ENCODE data around the gene TYK2. TPM values are rescaled to one million over a fixed set of nuclear protein-coding genes. Genes with fewer than 3 reads are reported as not detected.
A peak's percentile ranks its signal among the peaks of the same experiment; 100 is the strongest.

The TYK2 gene
- total and polyA plus RNA-seq, 2 of the 13 experiments (the other 11 are each of a cell fraction or from before 2014, with no cell fraction given), result 38.8 to 60.1 TPM

DNA sequence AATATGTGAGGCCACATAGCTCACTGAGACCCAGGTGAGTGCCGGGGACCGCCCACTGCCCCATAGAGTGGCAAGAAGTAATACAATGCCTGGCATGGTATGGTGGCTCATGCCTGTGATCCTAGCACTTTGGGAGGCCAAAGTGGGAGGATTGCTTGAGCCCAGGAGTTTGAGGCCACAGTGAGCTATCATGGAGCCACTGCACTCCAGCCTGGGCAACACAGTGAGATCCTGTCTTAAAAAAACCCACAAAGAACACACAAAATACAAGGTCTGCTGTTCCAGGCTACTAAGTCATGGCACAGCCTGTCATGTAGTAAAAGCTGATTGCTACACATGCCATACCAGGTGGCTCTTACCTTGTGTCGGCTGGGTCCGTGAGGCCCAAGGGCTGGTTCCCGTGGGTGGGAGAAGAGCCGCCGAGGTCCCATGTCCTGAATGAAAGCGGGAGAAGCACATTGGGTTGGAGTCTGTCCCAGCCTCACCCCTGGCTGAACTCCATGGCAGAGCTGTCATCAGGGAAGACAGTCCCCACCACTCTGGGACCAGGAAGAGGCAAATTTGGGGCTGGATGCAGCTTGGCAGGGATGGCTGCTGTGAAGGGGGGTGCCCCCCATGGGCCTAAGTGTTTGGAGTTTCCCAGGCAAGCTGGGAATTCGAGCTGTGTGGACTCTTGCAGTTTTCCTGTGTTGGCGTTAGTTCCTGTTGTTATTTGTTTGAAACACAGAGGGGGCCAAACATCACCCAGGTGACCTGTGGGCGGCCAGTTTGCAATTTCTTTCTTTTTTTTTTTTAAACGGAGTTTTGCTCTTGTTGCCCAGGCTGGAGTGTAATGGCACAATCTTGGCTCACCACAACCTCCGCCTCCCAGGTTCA lies 61.3 kb downstream of the TYK2 start (continued):
- TF ChIP-seq, protein P1, sequence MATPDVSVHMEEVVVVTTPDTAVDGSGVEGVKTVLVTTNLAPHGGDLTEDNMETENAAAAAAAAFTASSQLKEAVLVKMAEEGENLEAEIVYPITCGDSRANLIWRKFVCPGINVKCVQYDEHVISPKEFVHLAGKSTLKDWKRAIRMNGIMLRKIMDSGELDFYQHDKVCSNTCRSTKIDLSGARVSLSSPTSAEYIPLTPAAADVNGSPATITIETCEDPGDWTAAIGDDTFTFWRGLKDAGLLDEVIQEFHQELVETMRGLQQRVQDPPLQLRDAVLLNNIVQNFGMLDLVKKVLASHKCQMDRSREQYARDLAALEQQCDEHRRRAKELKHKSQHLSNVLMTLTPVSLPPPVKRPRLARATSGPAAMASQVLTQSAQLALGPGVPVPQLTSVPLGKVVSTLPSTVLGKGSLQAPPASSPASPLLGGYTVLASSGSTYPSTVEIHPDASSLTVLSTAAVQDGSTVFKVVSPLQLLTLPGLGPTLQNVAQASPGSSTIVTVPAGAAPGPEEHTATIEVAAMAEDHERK (CRISPR knock-in tag; IDR thresholded peaks at IDR 0.05; ENCODE audit: low read depth), result no peak
- TF ChIP-seq HCFC1 (IDR thresholded peaks at IDR 0.05; ENCODE audit: low read depth, low read length) (no peak), EP300 (IDR thresholded peaks at IDR 0.05; ENCODE audit: low read depth in 2 of 2, low read length in 2 of 2) (no peak), EP300 (CRISPR knock-in tag; IDR thresholded peaks at IDR 0.05; ENCODE audit: borderline replicate concordance) (no peak), MIER2 (CRISPR knock-in tag; IDR thresholded peaks at IDR 0.05) (no peak), ZNF782 (CRISPR knock-in tag; IDR thresholded peaks at IDR 0.05; ENCODE audit: borderline replicate concordance) (no peak)
- TF ChIP-seq, protein P2, sequence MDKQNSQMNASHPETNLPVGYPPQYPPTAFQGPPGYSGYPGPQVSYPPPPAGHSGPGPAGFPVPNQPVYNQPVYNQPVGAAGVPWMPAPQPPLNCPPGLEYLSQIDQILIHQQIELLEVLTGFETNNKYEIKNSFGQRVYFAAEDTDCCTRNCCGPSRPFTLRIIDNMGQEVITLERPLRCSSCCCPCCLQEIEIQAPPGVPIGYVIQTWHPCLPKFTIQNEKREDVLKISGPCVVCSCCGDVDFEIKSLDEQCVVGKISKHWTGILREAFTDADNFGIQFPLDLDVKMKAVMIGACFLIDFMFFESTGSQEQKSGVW (CRISPR knock-in tag; IDR thresholded peaks at IDR 0.05; ENCODE audit: borderline replicate concordance), result no peak

DNA sequence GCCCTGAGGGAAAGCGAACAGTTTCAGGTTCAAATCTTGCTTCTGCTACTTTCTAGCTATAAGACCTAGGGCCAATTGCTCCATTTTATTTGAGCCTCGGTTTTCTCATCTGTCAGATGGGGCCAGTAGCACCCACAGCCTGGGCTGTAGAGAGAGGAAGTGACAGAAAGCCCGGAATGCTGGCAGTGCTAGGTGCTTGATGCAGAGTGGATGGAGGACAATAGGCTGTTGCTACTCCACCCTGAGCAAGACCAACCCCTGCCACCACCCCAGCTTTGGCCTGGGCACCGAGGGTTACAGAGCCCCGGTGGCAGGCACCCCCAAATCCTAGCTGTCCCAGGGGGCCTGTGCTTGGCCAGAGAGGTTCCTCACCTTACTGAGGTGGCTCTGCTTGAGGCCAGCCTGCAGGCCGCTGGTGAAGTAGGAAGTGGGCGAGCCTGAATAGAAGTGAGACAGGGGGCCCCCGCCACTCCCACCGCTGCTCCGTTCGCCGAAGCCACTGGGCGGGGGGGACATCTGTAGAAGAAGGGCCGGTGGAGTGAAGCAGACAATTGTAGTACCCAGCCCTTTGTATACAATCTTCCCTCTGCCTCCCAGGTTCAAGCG lies 62.4 kb downstream of the TYK2 start:
- DNase-seq (ENCODE audit: low spot score), result no peak
- H3K36me3 ChIP-seq (replicated peaks in 1 of 2; ENCODE audit: control insufficient read depth in 1 of 2, insufficient read depth in 2 of 2, low read length in 2 of 2), result peaks cover 24 to 50% of the 10 kb centered on the region in 2 experiments
- WGBS (ENCODE audit: low lambda C conversion rate), result 96% methylated on average over 14 of the region's 15 CpGs
- no peak overlapping the region for H3K27ac ChIP-seq (ENCODE audit: extremely low read length, insufficient read depth, low read length)
- FAIRE-seq, result no peak
- ChIA-PET CTCF (ENCODE audit: low intra/inter-chr PET ratio, low total read pairs) (no interaction called here), POLR2A (interaction anchor here (1.3 to 5.1 kb wide), 2 partner anchors 14 to 16 kb away, joined by 4 to 24 read pairs; partner anchors contain the start of gene RAVER1)
- BruUV-seq (replicated peaks), result no TSS peak
- no peak overlapping the region for H3K9ac ChIP-seq (ENCODE audit: insufficient read depth, low read depth, low read length)
- no peak overlapping the region for H3K4me2 ChIP-seq (ENCODE audit: low read depth, low read length)
- peaks cover 17% of the 10 kb centered on the region for H3K4me1 ChIP-seq (ENCODE audit: insufficient read depth, low read length)
- H3K27me3 ChIP-seq (ENCODE audit: control insufficient read depth in 1 of 2, insufficient read depth in 2 of 2, low read length in 2 of 2), result no peaks in the 10 kb centered on the region; a peak in 1 of 5 replicates
- peak; percentile 49 for TF ChIP-seq AGO2 (optimal IDR thresholded peaks at IDR 0.05; ENCODE audit: low read depth, low read length)
- no peak for TF ChIP-seq ZNF562 (CRISPR knock-in tag; IDR thresholded peaks at IDR 0.05; ENCODE audit: borderline replicate concordance)
- TF ChIP-seq ZNF629 (CRISPR knock-in tag; conservative IDR thresholded peaks at IDR 0.05), result peak; percentile 73
- in situ Hi-C loops (cut with HindIII; ENCODE audit: extremely low pct_ligation_motif_present, low pct_unique_long_range_greater_than_20kb) (no loop called here), intact Hi-C loops (cut with micrococcal nuclease; ENCODE audit: unreplicated experiment) (no loop called here)
- H3K79me2 ChIP-seq (ENCODE audit: insufficient read depth, low read length), result peaks cover 5% of the 10 kb centered on the region
- H3K4me3 ChIP-seq (replicated peaks in 1 of 3; ENCODE audit: insufficient read depth in 1 of 3, low read depth in 2 of 3, low read length in 3 of 3), result no peak overlapping the region
- H4K20me1 ChIP-seq (ENCODE audit: insufficient read depth, low read length), result no peaks in the 10 kb centered on the region; the same call in 1 of the 2 replicates
- ATAC-seq, result no peak
- no peaks in the 10 kb centered on the region for H3K9me3 ChIP-seq (ENCODE audit: low read length)
- no peak overlapping the region for H2AFZ ChIP-seq (ENCODE audit: low read length)
